Measurements from ENCODE around the gene CRYBG1. TPM values are rescaled to one million over a fixed set of nuclear protein-coding genes. Genes with fewer than 3 reads are reported as not detected.
"Not testable (repeated sequence)": the region's sequence is repeated elsewhere in the genome, so short reads cannot be mapped to it uniquely, and the experiment has no call there.

CRYBG1 gene
- polyA plus RNA-seq, 3 donors = 24.0 to 33.6 (median 27.3) TPM

- no peak for DNase-seq
These were observed 3.1 kb downstream of the CRYBG1 start for GRCh38 chr6:106363401-106364138.

GRCh38 chr6:106369739-106370138, 9.2 kb downstream of the CRYBG1 start:
- DNase-seq = no peak

GRCh38 chr6:106370639-106371038, 10.1 kb downstream of the CRYBG1 start:
- DNase-seq = no peak

GRCh38 chr6:106372838-106373501, 12.5 kb downstream of the CRYBG1 start:
- DNase-seq = no peak

- no peak for DNase-seq
These were observed 13.2 kb downstream of the CRYBG1 start for GRCh38 chr6:106373502-106374239.

GRCh38 chr6:106377061-106377540, 16.6 kb downstream of the CRYBG1 start:
- DNase-seq = no peak

GRCh38 chr6:106379951-106380350, 19.4 kb downstream of the CRYBG1 start:
- no peak for DNase-seq

- no peak for DNase-seq
These were observed 19.9 kb downstream of the CRYBG1 start for GRCh38 chr6:106380407-106380806.

GRCh38 chr6:106381223-106381622, 20.7 kb downstream of the CRYBG1 start:
- DNase-seq = no peak

- no peak for DNase-seq
These were observed 21.4 kb downstream of the CRYBG1 start for GRCh38 chr6:106381881-106382280.

- DNase-seq = no peak
These were observed 23.1 kb downstream of the CRYBG1 start for GRCh38 chr6:106383573-106383972.

- no peak for DNase-seq
These were observed 25.0 kb downstream of the CRYBG1 start for GRCh38 chr6:106385530-106385929.

GRCh38 chr6:106387875-106388274, 27.4 kb downstream of the CRYBG1 start:
- DNase-seq = no peak

- DNase-seq = no peak
These were observed 29.6 kb downstream of the CRYBG1 start for GRCh38 chr6:106390088-106390487.

- no peak for DNase-seq
These were observed 36.1 kb downstream of the CRYBG1 start for GRCh38 chr6:106396426-106397220.

GRCh38 chr6:106397431-106397830, 36.9 kb downstream of the CRYBG1 start:
- DNase-seq = peak; percentile 19

GRCh38 chr6:106398621-106399020, 38.1 kb downstream of the CRYBG1 start:
- no peak for DNase-seq

- DNase-seq = not testable (repeated sequence)
These were observed 44.5 kb downstream of the CRYBG1 start for GRCh38 chr6:106405044-106405443.

- no peak for DNase-seq
These were observed 50.5 kb downstream of the CRYBG1 start for GRCh38 chr6:106411056-106411455.

GRCh38 chr6:106411643-106412200, 51.2 kb downstream of the CRYBG1 start:
- no peak for DNase-seq

GRCh38 chr6:106413016-106413415, 52.5 kb downstream of the CRYBG1 start:
- DNase-seq = no peak

Measured in renal pelvis (tissue), 4 donors.